Chondrocyte (in vitro differentiated cells): Measurements from ENCODE around the gene RCBTB2. TPM values are rescaled to one million over a fixed set of nuclear protein-coding genes. Genes with fewer than 3 reads are reported as not detected.

Source experiments
- DNase-seq: peaks from one replicate; pipeline ENCODE4 v3.0.0; 2021; ENCODE audit warnings: mixed read lengths, low spot score
- H3K27ac Mint-ChIP-seq: one replicate; pipeline ENCODE4 v1.8.0; 2021; ENCODE audit warnings: mild to moderate bottlenecking, moderate library complexity, mixed read lengths; ENCODE audit not compliant: unreplicated experiment
- H3K27me3 Mint-ChIP-seq: 2 replicates; pipeline ENCODE4 v1.8.0; 2021; ENCODE audit warnings: low read depth, mixed read lengths
- H3K36me3 Mint-ChIP-seq: 2 replicates; pipeline ENCODE4 v1.8.0; 2021; ENCODE audit warnings: low read depth, mixed read lengths
- H3K4me1 Mint-ChIP-seq: 2 replicates; pipeline ENCODE4 v1.8.0; 2021; ENCODE audit warnings: low read depth, mild to moderate bottlenecking, mixed read lengths
- H3K4me3 Mint-ChIP-seq: one replicate; pipeline ENCODE4 v1.8.0; 2021; ENCODE audit warnings: mild to moderate bottlenecking, moderate library complexity, mixed read lengths; ENCODE audit not compliant: unreplicated experiment
- H3K9me3 Mint-ChIP-seq: 2 replicates; pipeline ENCODE4 v1.8.0; 2021; ENCODE audit warnings: low read depth, mixed read lengths
- CTCF ChIP-seq: fragments of 200-600 bp; sonication (generic); IDR thresholded peaks from 2 replicates; pipeline ENCODE4 v1.5.0; 2021; ENCODE audit warnings: antibody characterized with exemption, mild to moderate bottlenecking, moderate library complexity
- total RNA-seq: library from RNA; stranded (reverse); gene quantifications from 3 replicates; pipeline ENCODE4 v1.2.1, GENCODE V29; 2021

RCBTB2 gene
- total RNA-seq, 1 donor from 2014 or later: 8.6 TPM

DNA sequence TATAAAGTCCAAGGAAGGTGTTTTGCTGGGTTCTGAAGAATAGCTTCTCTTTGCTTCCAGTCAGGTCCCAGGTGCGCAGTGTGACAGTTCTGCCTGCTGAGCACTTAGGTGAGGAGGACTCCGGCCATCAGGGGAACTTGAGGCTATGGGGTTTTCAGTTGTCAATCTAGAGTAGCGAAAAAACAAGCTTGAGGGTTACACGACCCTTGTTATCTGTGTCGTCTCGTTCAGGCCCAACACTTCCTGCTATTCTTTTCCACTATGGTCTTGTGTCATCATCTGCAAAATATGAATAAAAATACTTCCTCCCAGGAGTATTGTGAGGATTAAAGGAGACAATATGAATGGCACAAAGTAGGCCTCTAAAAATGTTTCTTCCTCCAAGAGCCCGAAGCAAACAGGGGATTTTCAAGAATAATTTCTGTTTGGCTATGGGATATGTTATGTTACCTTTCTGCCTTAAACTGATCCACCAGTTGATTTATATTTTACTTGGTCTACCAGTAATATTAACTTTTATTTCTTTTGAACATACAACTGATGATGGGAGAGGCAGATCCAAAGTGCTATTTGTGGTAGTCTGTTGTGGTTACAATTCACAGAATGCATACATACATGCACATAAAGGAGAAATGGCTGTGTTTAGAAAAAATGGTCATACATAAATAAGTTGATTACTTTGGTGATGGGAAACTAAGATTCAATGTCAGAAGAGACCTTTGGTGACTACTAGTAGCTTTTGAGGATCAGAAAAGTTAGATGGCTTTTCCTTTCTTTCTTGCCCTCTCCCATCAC, 40.5 kb upstream of the RCBTB2 start:
- no peak for TF ChIP-seq CTCF
- no peaks in the 10 kb centered on the region for H3K27me3 Mint-ChIP-seq
- no peaks in the 10 kb centered on the region for H3K36me3 Mint-ChIP-seq
- DNase-seq: no peak
- H3K9me3 Mint-ChIP-seq: no peaks in the 10 kb centered on the region
- no peak overlapping the region for H3K27ac Mint-ChIP-seq
- no peak overlapping the region for H3K4me3 Mint-ChIP-seq
- peaks cover 39% of the 10 kb centered on the region for H3K4me1 Mint-ChIP-seq

GRCh38 chr13:48571126-48571913, 38.4 kb upstream of the RCBTB2 start:
- DNase-seq: no peak

GRCh38 chr13:48570216-48570828, 37.4 kb upstream of the RCBTB2 start:
- DNase-seq: no peak
- Mint-ChIP-seq H3K27ac (peak overlapping the region; percentile 91), H3K36me3 (no peaks in the 10 kb centered on the region), H3K9me3 (no peaks in the 10 kb centered on the region), H3K4me3 (peak overlapping the region; percentile 40), H3K4me1 (peaks cover 49% of the 10 kb centered on the region), H3K27me3 (no peaks in the 10 kb centered on the region)
- TF ChIP-seq CTCF: no peak

More at GRCh38 chr13:48571126-48571913, 38.4 kb upstream of the RCBTB2 start:
- Mint-ChIP-seq H3K27ac (peak overlapping the region; percentile 91), H3K4me3 (peak overlapping the region; percentile 63), H3K4me1 (peaks cover 49% of the 10 kb centered on the region), H3K36me3 (no peaks in the 10 kb centered on the region), H3K27me3 (no peaks in the 10 kb centered on the region), H3K9me3 (no peaks in the 10 kb centered on the region)
- TF ChIP-seq CTCF: no peak

DNA sequence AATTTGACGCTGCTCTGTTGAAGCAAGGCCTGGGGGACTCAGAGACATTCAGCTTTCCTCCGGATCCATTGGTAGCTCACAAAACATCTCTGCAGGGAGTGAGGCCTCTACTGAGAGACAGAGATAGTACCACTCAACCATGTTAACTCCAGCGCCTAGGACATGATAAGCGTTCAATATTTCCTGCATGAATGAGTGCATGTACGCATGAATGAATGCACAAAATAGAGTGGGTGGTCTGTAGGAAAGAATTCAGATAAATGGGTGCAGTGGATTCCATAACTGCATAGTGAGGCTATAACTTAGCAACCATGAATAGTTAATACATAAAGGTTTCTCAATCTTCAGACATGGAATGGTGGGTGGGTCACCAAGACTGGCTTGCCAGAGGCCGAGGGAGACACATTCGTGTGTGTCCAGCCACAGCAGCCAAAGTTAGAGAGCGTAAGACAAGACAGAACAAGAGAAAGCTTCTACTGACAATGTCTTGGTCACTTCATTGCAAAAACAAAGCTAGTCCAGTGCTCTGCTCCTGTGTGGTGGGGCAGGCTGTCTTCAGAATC, 36.3 kb upstream of the RCBTB2 start:
- H3K36me3 Mint-ChIP-seq: no peaks in the 10 kb centered on the region
- H3K9me3 Mint-ChIP-seq: no peaks in the 10 kb centered on the region
- TF ChIP-seq CTCF: no peak
- H3K27me3 Mint-ChIP-seq: no peaks in the 10 kb centered on the region
- H3K27ac Mint-ChIP-seq: no peak overlapping the region
- no peak for DNase-seq
- peaks cover 49% of the 10 kb centered on the region for H3K4me1 Mint-ChIP-seq
- no peak overlapping the region for H3K4me3 Mint-ChIP-seq
